NCI-H69 (cell line): ENCODE data around the gene RTN1.

Source experiments
- DNase-seq: peaks from one replicate; lab custom pipeline; 2025; lab: John Stamatoyannopoulos, UW

The RTN1 gene

GRCh38 chr14:59849411-59850130 lies 21.0 kb downstream of the RTN1 start:
- DNase-seq = no peak

DNA sequence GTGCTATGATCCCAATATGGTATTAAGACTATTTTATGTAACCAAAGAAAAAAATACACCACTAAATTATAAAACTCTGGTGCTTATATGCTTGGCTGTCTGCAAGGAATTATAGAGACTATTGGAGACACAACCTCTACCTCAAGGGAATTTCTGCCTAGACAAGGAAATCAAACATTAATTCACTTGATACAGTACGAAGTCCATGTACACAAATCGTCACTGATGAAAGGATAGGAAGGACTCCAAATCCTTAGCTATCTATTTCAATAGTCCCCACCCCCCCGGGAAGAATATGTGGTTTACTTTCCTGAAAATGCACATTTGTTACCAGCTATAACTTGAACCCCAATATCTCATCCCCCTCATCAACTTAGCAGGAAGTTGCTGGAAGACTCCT lies 21.9 kb downstream of the RTN1 start:
- DNase-seq = no peak

- peak; percentile 12 for DNase-seq
Measured at GRCh38 chr14:59847711-59848110, 22.9 kb downstream of the RTN1 start.

- no peak for DNase-seq
Measured at GRCh38 chr14:59846595-59846994, 24.0 kb downstream of the RTN1 start.

GRCh38 chr14:59845245-59845644 lies 25.3 kb downstream of the RTN1 start:
- DNase-seq = no peak

DNA sequence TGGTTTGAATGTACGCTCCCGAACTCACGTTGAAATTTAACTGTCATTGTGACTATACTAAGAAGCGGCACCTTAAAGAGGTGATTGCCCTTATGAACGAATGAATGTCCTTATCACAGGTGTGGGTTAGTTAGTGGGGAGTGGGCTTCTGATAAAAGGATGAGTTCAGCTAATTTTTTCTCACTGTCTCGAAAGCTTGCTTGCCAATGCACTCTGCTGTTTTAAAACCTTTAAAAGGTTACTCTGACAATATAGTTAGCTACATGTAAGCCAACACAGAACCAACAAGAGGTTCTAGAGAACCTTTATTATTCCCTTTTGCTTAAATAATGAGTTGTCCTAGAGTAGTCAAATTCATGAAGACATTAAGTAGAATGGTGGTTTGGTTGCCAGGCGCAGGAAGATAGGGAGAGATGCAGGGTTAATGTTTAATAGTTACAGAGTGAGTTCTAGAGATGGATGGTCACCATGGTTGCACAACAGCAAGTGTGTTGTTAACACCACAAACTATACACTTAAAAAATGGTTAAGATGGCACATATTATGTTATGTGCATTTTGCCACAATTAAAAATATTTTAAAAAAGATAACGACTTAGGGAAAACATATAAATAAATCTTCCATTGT lies 26.3 kb downstream of the RTN1 start:
- DNase-seq = no peak

DNA sequence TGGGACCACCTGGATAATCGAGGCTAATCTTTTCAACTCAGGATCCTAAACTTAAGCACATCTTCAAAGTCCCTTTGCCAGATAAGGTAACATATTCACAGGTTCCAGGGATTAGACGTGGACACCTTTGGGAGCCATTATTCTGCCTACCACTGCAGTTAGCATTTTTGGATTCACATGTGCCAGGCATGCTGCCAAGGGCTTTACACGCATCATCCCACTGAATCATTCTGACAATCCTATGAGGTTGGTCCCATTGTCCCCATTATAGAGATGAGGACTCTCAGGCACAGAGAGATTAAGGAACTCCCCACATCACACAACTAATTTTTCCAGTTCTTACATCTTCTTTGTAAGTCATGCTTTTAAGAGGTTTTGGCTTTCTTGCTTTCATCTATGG lies 34.5 kb downstream of the RTN1 start:
- DNase-seq = no peak

DNA sequence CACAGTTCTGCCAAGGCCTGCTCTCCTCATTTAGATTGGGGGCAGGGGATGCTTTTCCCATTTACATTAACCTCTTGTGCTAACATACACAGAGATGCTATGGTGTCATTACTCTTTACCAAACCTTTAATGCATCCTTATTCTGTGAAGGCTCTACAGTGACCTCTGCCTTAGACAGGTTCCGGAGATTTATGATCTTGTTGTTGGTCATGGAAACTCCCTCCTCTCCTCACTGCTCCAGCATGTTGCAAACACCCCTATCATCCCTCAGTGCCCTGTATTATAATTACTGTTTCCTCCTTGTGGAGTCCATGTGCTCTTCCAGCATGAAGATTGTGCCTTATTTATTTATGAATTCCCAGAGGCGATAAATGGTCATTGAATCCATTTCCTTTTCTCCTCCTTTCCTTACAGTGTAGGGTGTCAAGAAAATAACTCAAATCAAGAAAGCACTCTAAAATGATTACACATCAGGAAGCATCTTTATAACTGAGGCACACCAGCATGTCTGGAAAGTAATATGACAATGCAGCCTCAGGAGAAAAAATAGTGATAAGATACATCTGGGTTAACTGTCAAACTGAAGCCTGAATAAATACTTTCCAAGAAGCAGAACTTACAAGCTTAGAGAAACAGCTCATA lies 37.8 kb downstream of the RTN1 start:
- DNase-seq = no peak

DNA sequence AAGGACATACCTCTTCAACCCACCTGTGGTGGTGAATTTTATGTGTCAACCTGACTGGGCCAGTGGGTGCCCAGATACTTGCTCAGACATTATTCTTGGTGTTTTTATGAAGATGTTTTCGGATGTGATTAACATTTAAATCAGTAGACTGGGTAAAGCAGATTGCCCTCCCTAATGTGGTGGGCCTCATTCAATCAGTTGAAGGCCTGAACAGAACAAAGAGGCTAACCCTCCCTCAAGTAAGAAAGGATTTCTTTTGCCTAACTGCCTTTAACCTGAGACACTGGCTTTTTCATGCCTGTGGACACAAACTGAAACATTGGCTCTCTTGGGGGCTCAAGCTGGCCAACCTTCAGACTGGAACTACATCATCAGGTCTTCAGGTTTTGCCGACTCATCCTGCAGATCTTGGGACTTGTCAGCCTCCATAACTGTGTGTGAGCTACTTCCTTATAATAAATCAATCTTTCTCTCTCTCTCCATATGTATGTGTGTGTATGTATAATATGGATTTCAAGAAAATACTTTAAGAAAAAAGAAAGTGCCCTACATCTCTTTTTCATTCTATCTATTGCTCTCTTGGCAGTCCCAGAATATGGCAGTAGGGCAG lies 39.4 kb downstream of the RTN1 start:
- DNase-seq = no peak

DNA sequence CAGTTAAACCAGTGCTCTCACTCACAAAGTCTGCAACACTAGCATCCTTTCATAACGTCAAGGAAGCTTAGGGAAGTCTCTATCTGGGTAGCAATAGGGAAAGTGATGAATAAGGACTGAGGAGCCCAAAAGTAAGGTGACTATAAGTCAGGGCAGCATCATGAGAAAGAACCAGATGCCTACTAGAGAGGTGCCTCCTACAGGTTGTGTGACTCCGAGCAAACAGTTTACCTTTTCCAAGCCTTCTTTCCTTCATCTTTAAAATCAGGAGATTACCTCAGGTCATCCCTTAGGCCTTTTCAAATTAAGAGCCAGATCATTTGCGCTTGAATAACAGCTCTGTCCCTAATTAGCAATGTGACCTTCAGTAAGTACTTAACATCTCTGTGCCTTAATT lies 40.2 kb downstream of the RTN1 start:
- no peak for DNase-seq

GRCh38 chr14:59829469-59830337 lies 40.9 kb downstream of the RTN1 start:
- DNase-seq = no peak

DNA sequence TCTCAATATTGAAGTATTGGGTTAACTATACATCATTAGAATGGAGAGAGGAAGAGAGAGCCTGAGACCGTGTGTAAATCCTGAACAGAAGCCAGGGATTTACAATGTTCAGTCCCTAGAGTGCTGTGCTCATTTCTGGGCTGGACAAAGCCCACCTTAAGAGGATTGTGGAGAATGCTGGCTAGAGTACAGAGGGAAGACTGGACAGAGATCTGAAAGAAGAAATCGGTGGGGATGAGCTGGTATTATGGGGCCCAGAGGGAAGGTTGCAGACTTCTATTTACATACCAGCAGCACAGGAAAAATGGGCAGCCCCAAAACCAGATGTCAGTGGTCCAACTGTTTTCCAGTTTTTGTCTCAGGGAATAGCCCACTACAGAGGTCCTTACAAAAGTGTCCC lies 42.3 kb downstream of the RTN1 start:
- DNase-seq = no peak

GRCh38 chr14:59827401-59827800 lies 43.2 kb downstream of the RTN1 start:
- DNase-seq = no peak

DNA sequence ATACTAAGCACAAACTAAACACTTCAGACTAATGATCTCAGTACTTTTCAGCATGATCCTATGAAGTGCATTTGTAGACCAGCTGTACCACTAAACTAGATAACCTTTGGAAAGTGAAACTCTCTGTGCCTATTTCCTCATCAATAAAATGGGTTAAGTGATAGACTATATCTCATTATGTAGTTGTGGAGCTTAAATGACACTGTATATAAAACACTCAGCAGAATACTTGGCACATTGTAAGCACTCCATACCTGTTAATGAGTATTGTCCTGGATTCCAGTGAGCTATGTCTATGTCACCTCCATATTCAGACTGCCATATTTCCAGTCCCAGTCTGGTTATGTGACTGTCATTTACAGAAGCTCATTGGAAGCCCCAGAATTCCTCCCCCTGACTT lies 44.4 kb downstream of the RTN1 start:
- DNase-seq = no peak

DNA sequence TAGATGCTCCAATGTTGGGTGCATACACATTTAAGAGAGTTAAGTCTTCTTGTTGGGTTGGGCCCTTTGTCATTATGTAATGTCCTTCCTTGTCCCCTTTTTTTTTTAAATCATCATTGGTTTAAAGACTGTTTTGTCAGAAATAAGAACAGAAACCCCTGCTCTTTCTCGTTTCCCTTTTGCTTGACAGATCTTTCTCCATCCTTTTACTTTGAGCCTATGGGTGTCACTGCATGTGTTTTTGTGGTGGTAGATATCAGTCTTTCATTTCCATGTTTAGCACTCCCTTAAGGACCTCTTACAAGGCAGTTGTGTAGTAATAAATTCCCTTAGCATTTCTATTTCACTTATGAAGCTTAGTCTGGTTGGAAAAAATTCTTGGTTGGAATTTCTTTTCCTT lies 47.4 kb downstream of the RTN1 start:
- DNase-seq = no peak

DNA sequence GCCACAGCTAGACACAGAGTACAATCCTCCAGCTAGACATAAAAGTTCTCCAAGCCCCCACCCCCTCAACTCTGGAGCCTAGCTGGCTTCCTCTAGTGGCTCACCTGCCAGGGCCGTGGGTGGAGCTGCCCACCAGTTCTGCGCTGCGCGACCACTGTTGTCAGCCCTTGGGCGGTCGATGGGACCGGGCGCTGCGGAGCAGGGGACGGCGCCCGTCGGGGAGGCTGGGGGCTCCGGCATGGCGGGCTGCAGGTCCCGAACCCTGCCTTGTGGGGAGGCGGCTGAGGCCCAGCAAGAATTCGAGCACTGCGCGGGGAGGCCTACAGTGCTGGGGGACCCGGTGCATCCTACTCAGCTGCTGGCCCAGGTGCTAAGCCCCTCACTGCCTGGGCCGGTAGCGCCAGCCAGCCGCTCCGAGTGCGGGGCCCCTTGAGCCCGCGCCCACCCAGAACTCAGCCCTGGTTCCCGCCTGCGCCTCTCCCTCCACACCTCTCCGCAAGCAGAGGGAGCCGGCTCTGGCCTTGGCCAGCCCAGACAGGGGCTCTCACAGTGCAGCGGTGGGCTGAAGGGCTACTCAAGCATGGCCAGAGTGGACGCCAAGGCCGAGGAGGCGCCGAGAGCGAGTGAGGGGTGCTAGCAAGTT lies 51.0 kb downstream of the RTN1 start:
- DNase-seq = no peak

DNA sequence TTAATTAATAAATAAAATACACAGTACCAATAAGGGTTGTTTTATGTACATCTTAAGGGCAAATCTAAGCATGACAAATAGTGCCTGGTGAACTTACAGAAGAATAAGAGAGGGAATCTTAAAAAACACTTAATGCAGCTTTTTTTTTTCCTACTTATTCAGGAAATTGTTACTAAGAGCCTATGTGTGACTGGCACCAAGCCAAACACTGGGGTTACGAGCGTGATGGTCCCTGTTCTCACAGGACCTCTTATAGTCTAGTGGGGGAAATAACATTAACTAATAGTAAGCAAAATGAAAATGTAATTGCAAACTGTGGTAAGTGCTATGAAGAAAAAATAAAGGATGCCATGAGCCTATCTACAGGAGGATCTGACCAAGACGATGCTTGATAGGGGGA lies 53.6 kb downstream of the RTN1 start:
- no peak for DNase-seq

DNA sequence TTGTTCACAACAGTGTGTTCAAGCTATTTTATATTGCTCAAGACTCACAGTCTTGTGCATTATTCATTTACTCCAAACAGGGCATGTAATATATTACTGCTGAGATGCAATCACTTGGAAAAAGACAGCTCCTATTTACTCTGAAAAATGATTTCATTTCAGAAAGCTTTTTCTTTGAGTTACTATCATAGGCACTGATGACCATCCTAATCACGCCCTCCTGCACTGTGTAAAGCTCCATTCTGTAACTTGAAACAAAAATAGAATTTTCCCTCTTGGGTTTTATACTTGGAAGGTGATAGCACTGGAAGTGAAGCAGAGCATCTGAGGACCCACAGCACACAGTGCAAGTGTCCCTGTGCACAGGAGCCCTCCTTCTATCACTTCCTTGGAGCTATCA lies 55.6 kb downstream of the RTN1 start:
- no peak for DNase-seq

DNA sequence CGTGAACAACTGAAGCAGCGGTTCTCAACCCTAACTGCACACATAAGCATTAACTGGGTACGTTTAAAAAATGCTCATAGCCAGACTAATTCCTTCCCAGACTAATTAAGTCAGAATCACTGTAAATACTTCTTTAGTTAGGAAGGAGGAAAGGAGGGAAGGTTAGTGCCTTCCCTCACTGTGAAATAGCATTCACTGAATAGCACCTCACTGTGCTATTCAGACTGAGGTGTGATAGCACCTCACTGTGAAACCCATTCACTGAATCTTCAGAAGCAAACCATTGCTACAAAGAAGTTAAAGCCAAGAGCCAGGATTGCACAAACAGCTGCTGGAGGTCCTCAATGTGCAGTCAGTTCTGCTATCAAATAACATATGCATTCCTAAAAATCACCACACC lies 58.8 kb downstream of the RTN1 start:
- DNase-seq = no peak

DNA sequence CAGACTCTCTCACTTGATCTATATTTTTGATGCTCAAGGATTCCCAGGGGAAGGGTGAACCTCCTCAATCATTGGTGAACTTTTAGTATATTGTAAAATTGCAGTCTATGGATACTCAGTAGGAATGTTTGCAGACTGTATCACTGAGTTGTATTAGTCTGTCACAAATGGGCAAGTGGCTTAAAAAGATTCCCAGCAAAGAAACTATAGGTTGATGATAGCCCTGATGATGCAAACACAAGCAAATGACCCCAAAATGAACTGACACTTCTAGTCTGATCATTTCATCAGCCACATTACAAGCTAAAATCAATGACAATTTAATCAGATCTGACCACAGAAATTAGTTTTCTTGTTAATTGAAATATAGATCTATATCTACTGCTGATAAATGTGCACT lies 59.5 kb downstream of the RTN1 start:
- no peak for DNase-seq

DNA sequence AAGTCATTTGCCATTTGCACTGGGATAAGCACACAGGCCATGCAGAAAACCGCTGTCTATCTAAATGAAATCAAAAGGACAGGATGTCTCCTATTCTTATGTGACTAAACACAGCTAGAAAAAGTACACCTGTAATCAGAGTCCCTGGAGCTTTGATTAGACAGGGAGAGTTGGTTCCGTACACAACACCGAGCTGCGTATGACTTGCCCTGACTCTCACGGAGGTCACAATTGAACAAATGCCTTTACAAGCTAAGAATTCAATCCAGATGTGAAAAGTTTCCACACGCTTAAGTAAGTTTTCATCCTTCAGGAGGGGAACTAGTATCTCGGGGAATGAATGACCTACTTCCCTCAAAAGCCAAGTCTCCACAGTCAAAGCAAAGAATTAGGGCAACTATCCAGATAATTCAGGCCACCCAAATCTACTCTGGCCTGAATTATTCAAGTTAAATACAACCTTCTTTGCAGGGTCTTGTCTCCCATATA lies 67.5 kb downstream of the RTN1 start:
- DNase-seq = no peak

- peak; percentile 13 for DNase-seq
Measured at GRCh38 chr14:59788176-59788575, 82.4 kb downstream of the RTN1 start.
